Posterior vena cava (tissue), 2 donors: ENCODE measurements around the gene MS4A18. TPM values are rescaled to one million over a fixed set of nuclear protein-coding genes. Genes with fewer than 3 reads are reported as not detected.
"Not testable (repeated sequence)": the region's sequence is repeated elsewhere in the genome, so short reads cannot be mapped to it uniquely, and the experiment has no call there.

Experiments
- DNase-seq: peaks from one replicate; pipeline ENCODE4 v3.0.0-alpha.2; 2020; ENCODE audit warnings: low spot score
- intact Hi-C, 2 donors: fragments of 100-400 bp; cut with DNase I; formaldehyde crosslinking; loops; one replicate each; pipeline versions ENCODE4 v1.14.1 to v1.14.2; 2022 to 2023
- total RNA-seq, 2 donors: library from RNA; stranded (reverse); fragmentation: NEBNext Ultra II Directional; extraction: Animal tissue kit (Norgen Biotek cat#: 25700); gene quantifications; one replicate each; pipeline ENCODE4 v1.2.1, GENCODE V29; 2021
- donor health status: DM: yes; HTN: yes; CAD: no.
- donor health status: DM: yes; HTN: yes; CAD: no.

Gene MS4A18
- total RNA-seq, 2 donors from 2014 or later, result not detected

- intact Hi-C loops, result no loop called here
- no peak for DNase-seq
These were observed 1.1 kb downstream of the MS4A18 start for GRCh38 chr11:60725592-60725991.

- intact Hi-C loops, result no loop called here
- DNase-seq, result no peak
These were observed 7.1 kb downstream of the MS4A18 start for GRCh38 chr11:60731586-60731985.

GRCh38 chr11:60734279-60734678 is 9.8 kb downstream of the MS4A18 start:
- DNase-seq, result no peak
- intact Hi-C loops, result no loop called here

- DNase-seq, result no peak
- intact Hi-C loops, result no loop called here
These were observed 14.6 kb downstream of the MS4A18 start for GRCh38 chr11:60739114-60739513.

GRCh38 chr11:60740573-60740972 is 16.1 kb downstream of the MS4A18 start:
- no peak for DNase-seq
- intact Hi-C loops, result no loop called here

GRCh38 chr11:60741421-60741820 is 16.9 kb downstream of the MS4A18 start:
- no peak for DNase-seq
- intact Hi-C loops, result no loop called here

- DNase-seq, result no peak
- intact Hi-C loops, result no loop called here
These were observed 18.5 kb downstream of the MS4A18 start for GRCh38 chr11:60743058-60743457.

GRCh38 chr11:60744114-60744513 is 19.6 kb downstream of the MS4A18 start:
- intact Hi-C loops, result no loop called here
- DNase-seq, result no peak

- intact Hi-C loops, result no loop called here
- no peak for DNase-seq
These were observed 22.9 kb downstream of the MS4A18 start for GRCh38 chr11:60747359-60747873.

- intact Hi-C loops, result no loop called here
- no peak for DNase-seq
These were observed 23.7 kb downstream of the MS4A18 start for GRCh38 chr11:60748225-60748624.

- intact Hi-C loops, result no loop called here
- no peak for DNase-seq
These were observed 24.3 kb downstream of the MS4A18 start for GRCh38 chr11:60748821-60749220.

GRCh38 chr11:60750911-60751310 is 26.4 kb downstream of the MS4A18 start:
- intact Hi-C loops, result no loop called here
- DNase-seq, result no peak

GRCh38 chr11:60753309-60753708 is 28.8 kb downstream of the MS4A18 start:
- DNase-seq, result no peak
- intact Hi-C loops, result no loop called here

GRCh38 chr11:60754887-60755286 is 30.4 kb downstream of the MS4A18 start:
- intact Hi-C loops, result no loop called here
- DNase-seq, result no peak

- intact Hi-C loops, result no loop called here
- no peak for DNase-seq
These were observed 31.9 kb downstream of the MS4A18 start, which contains the start of gene MS4A15 for GRCh38 chr11:60756307-60757032. TSS of gene MS4A15 (plus strand) at chr11:60756867. CDS start at chr11:60763734, 6,867 bp downstream.

GRCh38 chr11:60757231-60757800 is 32.8 kb downstream of the MS4A18 start:
- intact Hi-C loops, result no loop called here
- no peak for DNase-seq

- intact Hi-C loops, DNase-seq: not testable (repeated sequence)
These were observed 34.2 kb downstream of the MS4A18 start for GRCh38 chr11:60758671-60759070.

GRCh38 chr11:60759438-60760225 is 35.1 kb downstream of the MS4A18 start:
- DNase-seq, intact Hi-C loops: not testable (repeated sequence)

- intact Hi-C loops, result no loop called here
- no peak for DNase-seq
These were observed 37.1 kb downstream of the MS4A18 start for GRCh38 chr11:60761436-60762190.
